ENCODE results near the gene ARL6IP6. TPM values are rescaled to one million over a fixed set of nuclear protein-coding genes. Genes with fewer than 3 reads are reported as not detected.
A peak's percentile ranks its signal among the peaks of the same experiment; 100 is the strongest.

Gene ARL6IP6
- total and polyA plus RNA-seq, 2 of the 13 experiments (the other 11 are each of a cell fraction or from before 2014, with no cell fraction given): 45.0 to 65.9 TPM

DNA sequence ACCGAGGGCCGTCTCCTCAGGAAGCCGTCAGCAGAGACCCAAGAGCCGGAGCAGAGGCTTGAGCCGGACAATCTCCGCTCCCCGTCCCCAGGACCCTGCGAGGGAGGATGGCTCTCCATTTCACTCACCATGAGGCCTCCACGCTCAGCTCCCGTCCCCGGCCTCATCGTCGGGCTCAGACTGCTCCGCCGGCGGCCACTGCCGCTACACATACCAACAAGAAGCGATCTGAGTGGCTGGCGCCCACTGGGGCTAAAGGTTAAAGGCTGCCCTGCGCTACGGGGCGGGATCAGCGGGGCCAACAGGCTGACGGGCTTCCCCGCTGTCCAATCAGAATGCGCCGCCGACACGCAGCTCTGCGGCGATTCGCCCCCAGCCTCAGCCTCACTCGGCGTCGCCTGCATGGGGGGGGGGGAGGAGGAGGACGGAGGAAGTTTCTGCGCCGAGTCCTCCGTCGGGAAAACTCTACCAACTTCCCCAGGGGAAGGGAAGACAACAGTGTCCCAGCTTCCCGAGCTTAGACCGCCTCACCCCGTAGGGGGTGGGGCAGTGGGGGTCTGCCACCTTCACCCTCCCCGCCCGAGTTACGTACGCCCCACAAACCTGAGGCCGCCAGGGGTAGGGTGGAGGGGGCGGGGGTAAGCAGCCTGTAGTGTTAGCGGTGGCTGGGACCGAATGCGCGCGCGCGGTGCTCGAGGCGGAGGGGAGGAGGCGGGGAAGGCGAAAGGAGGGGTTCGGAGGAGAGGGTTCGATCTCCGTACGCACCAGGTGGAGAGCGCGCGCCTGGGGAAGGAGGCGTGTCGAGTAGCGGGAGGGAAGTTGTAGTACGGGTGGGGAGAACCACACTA is 968 bp upstream of the ARL6IP6 start, which contains the start of gene PRPF40A (continued):
- TF ChIP-seq, protein P1, sequence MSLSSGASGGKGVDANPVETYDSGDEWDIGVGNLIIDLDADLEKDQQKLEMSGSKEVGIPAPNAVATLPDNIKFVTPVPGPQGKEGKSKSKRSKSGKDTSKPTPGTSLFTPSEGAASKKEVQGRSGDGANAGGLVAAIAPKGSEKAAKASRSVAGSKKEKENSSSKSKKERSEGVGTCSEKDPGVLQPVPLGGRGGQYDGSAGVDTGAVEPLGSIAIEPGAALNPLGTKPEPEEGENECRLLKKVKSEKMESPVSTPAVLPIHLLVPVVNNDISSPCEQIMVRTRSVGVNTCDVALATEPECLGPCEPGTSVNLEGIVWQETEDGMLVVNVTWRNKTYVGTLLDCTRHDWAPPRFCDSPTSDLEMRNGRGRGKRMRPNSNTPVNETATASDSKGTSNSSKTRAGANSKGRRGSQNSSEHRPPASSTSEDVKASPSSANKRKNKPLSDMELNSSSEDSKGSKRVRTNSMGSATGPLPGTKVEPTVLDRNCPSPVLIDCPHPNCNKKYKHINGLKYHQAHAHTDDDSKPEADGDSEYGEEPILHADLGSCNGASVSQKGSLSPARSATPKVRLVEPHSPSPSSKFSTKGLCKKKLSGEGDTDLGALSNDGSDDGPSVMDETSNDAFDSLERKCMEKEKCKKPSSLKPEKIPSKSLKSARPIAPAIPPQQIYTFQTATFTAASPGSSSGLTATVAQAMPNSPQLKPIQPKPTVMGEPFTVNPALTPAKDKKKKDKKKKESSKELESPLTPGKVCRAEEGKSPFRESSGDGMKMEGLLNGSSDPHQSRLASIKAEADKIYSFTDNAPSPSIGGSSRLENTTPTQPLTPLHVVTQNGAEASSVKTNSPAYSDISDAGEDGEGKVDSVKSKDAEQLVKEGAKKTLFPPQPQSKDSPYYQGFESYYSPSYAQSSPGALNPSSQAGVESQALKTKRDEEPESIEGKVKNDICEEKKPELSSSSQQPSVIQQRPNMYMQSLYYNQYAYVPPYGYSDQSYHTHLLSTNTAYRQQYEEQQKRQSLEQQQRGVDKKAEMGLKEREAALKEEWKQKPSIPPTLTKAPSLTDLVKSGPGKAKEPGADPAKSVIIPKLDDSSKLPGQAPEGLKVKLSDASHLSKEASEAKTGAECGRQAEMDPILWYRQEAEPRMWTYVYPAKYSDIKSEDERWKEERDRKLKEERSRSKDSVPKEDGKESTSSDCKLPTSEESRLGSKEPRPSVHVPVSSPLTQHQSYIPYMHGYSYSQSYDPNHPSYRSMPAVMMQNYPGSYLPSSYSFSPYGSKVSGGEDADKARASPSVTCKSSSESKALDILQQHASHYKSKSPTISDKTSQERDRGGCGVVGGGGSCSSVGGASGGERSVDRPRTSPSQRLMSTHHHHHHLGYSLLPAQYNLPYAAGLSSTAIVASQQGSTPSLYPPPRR (CRISPR knock-in tag; IDR thresholded peaks at IDR 0.05; ENCODE audit: borderline replicate concordance): peak; percentile 70
- peak; percentile 95 for TF ChIP-seq GATAD1 (CRISPR knock-in tag; IDR thresholded peaks at IDR 0.05)
- TF ChIP-seq KLF13 (CRISPR knock-in tag; IDR thresholded peaks at IDR 0.05): 0 out of 2 replicates have a peak, but pooled peaks have one; percentile 11
- TF ChIP-seq ZNF878 (CRISPR knock-in tag; IDR thresholded peaks at IDR 0.05): no peak; the same call in 1 of the 2 replicates
- no peak for TF ChIP-seq MATR3 (CRISPR knock-in tag; IDR thresholded peaks at IDR 0.05)
- TF ChIP-seq ZNF790 (CRISPR knock-in tag; IDR thresholded peaks at IDR 0.05; ENCODE audit: borderline replicate concordance): peak; percentile 74; the same call in 1 of the 2 replicates
- TF ChIP-seq NR2F6 (IDR thresholded peaks at IDR 0.05): peak; percentile 90
- TF ChIP-seq NR2F6 (CRISPR knock-in tag; IDR thresholded peaks at IDR 0.05): peak; percentile 88
- peak; percentile 85 for TF ChIP-seq SMAD3 (CRISPR knock-in tag; IDR thresholded peaks at IDR 0.05)
- TF ChIP-seq MXI1 (IDR thresholded peaks at IDR 0.05; ENCODE audit: borderline replicate concordance, low read depth, low read length): peak; percentile 84; the same call in 2 of the 3 replicates
- TF ChIP-seq, protein P2, sequence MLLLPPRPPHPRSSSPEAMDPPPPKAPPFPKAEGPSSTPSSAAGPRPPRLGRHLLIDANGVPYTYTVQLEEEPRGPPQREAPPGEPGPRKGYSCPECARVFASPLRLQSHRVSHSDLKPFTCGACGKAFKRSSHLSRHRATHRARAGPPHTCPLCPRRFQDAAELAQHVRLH (CRISPR knock-in tag; IDR thresholded peaks at IDR 0.05; ENCODE audit: borderline replicate concordance, low read depth): peak; percentile 69; the same call in 1 of the 2 replicates
- peak; percentile 98 for TF ChIP-seq KDM2A (CRISPR knock-in tag; IDR thresholded peaks at IDR 0.05; ENCODE audit: borderline replicate concordance, low read depth)
- TF ChIP-seq ZNF235 (CRISPR knock-in tag; IDR thresholded peaks at IDR 0.05; ENCODE audit: borderline replicate concordance): peak; percentile 84; the same call in 1 of the 2 replicates
- TF ChIP-seq, protein P3, sequence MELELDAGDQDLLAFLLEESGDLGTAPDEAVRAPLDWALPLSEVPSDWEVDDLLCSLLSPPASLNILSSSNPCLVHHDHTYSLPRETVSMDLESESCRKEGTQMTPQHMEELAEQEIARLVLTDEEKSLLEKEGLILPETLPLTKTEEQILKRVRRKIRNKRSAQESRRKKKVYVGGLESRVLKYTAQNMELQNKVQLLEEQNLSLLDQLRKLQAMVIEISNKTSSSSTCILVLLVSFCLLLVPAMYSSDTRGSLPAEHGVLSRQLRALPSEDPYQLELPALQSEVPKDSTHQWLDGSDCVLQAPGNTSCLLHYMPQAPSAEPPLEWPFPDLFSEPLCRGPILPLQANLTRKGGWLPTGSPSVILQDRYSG (CRISPR knock-in tag; IDR thresholded peaks at IDR 0.05): no peak
- no peak for TF ChIP-seq SOX13 (IDR thresholded peaks at IDR 0.05)
- TF ChIP-seq SOX13 (CRISPR knock-in tag; conservative IDR thresholded peaks at IDR 0.05 in 1 of 2, IDR thresholded peaks at IDR 0.05 in 1 of 2): peak in 1 of 2 experiments; percentile 12; a peak in 2 of 4 replicates
- TF ChIP-seq, protein P4, sequence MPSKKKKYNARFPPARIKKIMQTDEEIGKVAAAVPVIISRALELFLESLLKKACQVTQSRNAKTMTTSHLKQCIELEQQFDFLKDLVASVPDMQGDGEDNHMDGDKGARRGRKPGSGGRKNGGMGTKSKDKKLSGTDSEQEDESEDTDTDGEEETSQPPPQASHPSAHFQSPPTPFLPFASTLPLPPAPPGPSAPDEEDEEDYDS (CRISPR knock-in tag; IDR thresholded peaks at IDR 0.05): peak; percentile 91
- peak; percentile 92 for TF ChIP-seq YEATS2 (CRISPR knock-in tag; IDR thresholded peaks at IDR 0.05; ENCODE audit: borderline replicate concordance)
- TF ChIP-seq RFXANK (CRISPR knock-in tag; IDR thresholded peaks at IDR 0.05): no peak
- TF ChIP-seq ELF3 (CRISPR knock-in tag; IDR thresholded peaks at IDR 0.05): peak; percentile 52
- peak; percentile 81 for TF ChIP-seq ZNF501 (CRISPR knock-in tag; IDR thresholded peaks at IDR 0.05)
- TF ChIP-seq POLR2G (IDR thresholded peaks at IDR 0.05; ENCODE audit: low read depth, low read length): peak; percentile 98
- TF ChIP-seq CBX1 (IDR thresholded peaks at IDR 0.05; ENCODE audit: low read depth): peak; percentile 18
- peak; percentile 95 for TF ChIP-seq PCBP1 (IDR thresholded peaks at IDR 0.05; ENCODE audit: borderline replicate concordance, low read depth, low read length)
